ENCODE results near the gene SCAPER.
"Not testable (repeated sequence)": the region's sequence is repeated elsewhere in the genome, so short reads cannot be mapped to it uniquely, and the experiment has no call there.

Gene SCAPER

DNA sequence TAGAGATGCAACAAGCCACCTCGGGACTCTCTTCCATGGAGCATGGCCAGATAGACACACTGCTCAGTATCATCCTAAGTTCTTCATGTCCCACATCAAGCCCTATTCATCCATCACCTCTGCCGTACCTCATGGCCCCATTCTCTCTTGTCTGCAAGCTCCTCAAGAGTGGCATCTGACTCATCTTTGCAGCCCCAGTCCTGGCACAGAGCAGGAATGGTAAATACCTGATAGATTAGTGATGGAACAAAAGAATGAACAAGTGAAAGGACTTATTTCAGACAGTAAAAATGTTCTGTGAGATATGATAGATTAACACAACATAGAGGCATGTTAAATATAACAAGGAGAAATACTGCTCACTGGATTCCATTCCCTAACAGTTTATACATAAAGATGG is 392.2 kb downstream of the SCAPER start:
- Histone ChIP-seq H3K4me3 (ENCODE audit: low read length) (no peak overlapping the region), H3K9me3 (ENCODE audit: control insufficient read depth, low read length) (no peaks in the 10 kb centered on the region), H3K36me3 (ENCODE audit: control insufficient read depth, insufficient read depth, low read length, severe bottlenecking) (no peaks in the 10 kb centered on the region), H3K9ac (ENCODE audit: low read length) (no peak overlapping the region), H3K27me3 (replicated peaks; ENCODE audit: control insufficient read depth, insufficient read depth, low read length) (no peaks in the 10 kb centered on the region), H3K4me1 (ENCODE audit: control insufficient read depth, insufficient read depth, low read length) (no peaks in the 10 kb centered on the region)
- DNase-seq (ENCODE audit: low read depth) = peak; percentile 6

DNA sequence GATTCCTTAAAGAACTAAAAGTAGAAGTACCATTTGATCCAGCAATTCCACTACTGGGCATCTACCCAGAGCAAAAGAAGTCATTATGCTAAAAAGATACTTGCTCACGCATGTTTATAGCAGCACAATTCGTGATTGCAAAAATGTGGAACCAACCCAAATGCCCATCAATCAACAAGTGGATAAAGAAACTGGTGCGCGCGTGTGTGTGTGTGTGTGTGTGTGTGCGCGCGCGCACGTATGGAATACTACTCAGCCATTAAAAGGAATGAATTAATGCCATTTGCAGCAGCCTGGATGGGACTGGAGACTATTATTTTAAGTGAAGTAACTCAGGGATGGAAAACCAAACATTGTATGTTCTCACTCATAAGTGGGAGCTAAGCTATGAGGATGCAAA is 394.5 kb downstream of the SCAPER start:
- not testable (repeated sequence) for H3K4me3 ChIP-seq (ENCODE audit: low read length); H3K9me3 ChIP-seq (ENCODE audit: control insufficient read depth, low read length); H3K27me3 ChIP-seq (replicated peaks; ENCODE audit: control insufficient read depth, insufficient read depth, low read length); H3K9ac ChIP-seq (ENCODE audit: low read length); H3K4me1 ChIP-seq (ENCODE audit: control insufficient read depth, insufficient read depth, low read length); H3K36me3 ChIP-seq (ENCODE audit: control insufficient read depth, insufficient read depth, low read length, severe bottlenecking); DNase-seq (ENCODE audit: low read depth)

DNA sequence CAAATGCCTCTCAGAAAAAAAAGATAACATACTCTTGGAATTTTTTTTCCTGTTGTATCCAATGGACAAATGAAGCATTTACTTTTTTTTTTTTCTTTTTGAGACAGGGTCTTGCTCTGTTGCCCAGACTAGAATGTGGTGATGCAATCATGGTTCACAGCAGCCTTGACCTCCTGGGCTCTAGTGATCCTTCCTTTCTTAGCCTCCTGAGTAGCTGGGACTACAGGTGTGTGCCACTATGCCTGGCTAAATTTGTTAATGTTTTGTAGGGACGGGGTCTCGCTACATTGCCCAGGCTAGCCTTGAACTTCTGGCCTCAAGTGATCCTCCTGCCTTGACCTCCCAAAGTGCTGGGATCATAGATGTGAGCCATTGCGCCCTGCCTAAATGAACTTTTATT is 401.3 kb downstream of the SCAPER start:
- no peak for DNase-seq (ENCODE audit: low read depth)
- Histone ChIP-seq H3K4me3 (ENCODE audit: low read length) (no peak overlapping the region), H3K9ac (ENCODE audit: low read length) (no peak overlapping the region), H3K9me3 (ENCODE audit: control insufficient read depth, low read length) (no peaks in the 10 kb centered on the region), H3K4me1 (ENCODE audit: control insufficient read depth, insufficient read depth, low read length) (peaks cover 6% of the 10 kb centered on the region), H3K36me3 (ENCODE audit: control insufficient read depth, insufficient read depth, low read length, severe bottlenecking) (no peaks in the 10 kb centered on the region), H3K27me3 (replicated peaks; ENCODE audit: control insufficient read depth, insufficient read depth, low read length) (no peaks in the 10 kb centered on the region)

DNA sequence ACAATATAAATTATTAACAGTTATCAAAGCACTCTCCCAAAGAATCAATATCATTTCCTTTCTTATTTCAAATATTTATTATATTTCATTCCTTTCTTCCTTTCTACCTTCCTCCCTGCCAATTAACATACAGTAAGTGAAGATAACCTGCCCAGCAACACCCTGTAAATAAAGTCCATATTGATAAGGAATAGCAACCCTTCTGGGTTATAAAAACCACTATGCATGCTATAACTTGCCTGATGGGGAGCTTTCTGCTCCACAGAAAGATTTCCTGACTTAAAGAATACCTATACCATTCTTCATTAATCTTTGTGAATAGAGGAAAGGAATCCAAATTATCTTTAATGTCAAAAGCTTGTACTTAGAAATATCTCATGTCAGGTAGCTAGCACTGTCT is 402.0 kb downstream of the SCAPER start:
- Histone ChIP-seq H3K4me3 (ENCODE audit: low read length) (no peak overlapping the region), H3K9ac (ENCODE audit: low read length) (no peak overlapping the region), H3K27me3 (replicated peaks; ENCODE audit: control insufficient read depth, insufficient read depth, low read length) (no peaks in the 10 kb centered on the region), H3K9me3 (ENCODE audit: control insufficient read depth, low read length) (no peaks in the 10 kb centered on the region), H3K36me3 (ENCODE audit: control insufficient read depth, insufficient read depth, low read length, severe bottlenecking) (no peaks in the 10 kb centered on the region), H3K4me1 (ENCODE audit: control insufficient read depth, insufficient read depth, low read length) (peaks cover 6% of the 10 kb centered on the region)
- DNase-seq (ENCODE audit: low read depth) = no peak

DNA sequence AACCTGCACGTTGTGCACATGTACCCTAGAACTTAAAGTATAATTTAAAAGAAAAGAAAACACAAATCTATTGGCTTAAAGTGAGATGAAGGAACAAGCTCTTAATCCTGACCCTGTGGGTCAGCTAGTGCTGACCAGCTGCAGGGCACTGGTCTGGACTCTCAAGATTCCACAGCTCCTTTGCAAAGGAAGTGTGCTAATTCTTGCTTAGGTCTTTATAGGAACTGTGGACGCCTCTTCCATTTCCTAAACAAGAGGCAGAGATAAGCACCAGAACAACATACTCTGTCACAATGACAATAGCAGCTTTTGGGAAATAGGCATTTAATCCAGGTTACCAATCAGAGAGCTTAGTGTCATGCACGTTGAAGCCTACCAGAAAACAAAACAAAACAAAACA is 402.5 kb downstream of the SCAPER start:
- no peaks in the 10 kb centered on the region for H3K27me3 ChIP-seq (replicated peaks; ENCODE audit: control insufficient read depth, insufficient read depth, low read length)

DNA sequence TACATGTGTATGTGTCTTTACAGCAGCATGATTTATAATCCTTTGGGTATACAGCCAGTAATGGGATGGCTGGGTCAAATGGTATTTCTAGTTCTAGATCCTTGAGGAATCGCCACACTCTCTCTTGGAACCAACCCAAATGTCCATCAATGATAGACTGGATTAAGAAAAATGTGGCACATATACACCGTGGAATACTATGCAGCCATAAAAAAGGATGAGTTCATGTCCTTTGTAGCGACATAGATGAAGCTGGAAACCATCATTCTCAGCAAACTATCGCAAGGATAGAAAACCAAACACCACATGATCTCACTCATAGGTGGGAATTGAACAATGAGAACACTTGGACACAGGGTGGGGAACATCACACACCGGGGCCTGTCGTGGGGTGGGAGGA is 403.0 kb downstream of the SCAPER start:
- not testable (repeated sequence) for H3K27me3 ChIP-seq (replicated peaks; ENCODE audit: control insufficient read depth, insufficient read depth, low read length); H3K4me3 ChIP-seq (ENCODE audit: low read length); H3K9me3 ChIP-seq (ENCODE audit: control insufficient read depth, low read length); H3K9ac ChIP-seq (ENCODE audit: low read length); H3K4me1 ChIP-seq (ENCODE audit: control insufficient read depth, insufficient read depth, low read length); H3K36me3 ChIP-seq (ENCODE audit: control insufficient read depth, insufficient read depth, low read length, severe bottlenecking); DNase-seq (ENCODE audit: low read depth)

More for the DNA sequence above, 402.5 kb downstream of the SCAPER start:
- Histone ChIP-seq H3K4me1 (ENCODE audit: control insufficient read depth, insufficient read depth, low read length) (peaks cover 6% of the 10 kb centered on the region), H3K36me3 (ENCODE audit: control insufficient read depth, insufficient read depth, low read length, severe bottlenecking) (no peaks in the 10 kb centered on the region), H3K9ac (ENCODE audit: low read length) (no peak overlapping the region), H3K4me3 (ENCODE audit: low read length) (no peak overlapping the region), H3K9me3 (ENCODE audit: control insufficient read depth, low read length) (no peaks in the 10 kb centered on the region)
- no peak for DNase-seq (ENCODE audit: low read depth)

DNA sequence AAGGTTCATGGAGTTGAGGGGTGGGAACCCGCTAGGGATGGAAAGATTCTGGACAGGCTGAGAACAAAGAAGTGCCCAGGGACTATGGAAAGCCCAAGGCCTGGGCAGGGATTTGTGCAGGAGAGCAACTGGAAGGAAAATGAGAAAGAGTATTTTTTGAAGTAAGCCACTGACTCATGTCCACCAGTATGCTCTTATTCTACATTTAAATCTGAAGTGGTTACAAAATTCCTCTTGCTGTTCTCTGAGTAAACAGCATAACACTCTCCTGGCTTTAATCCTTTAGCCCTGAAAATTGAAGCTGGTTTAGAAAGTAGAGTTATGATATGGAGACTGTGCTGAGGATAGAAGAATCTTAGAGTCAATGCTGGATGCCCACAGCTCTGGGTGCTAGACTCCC is 403.4 kb downstream of the SCAPER start:
- Histone ChIP-seq H3K27me3 (replicated peaks; ENCODE audit: control insufficient read depth, insufficient read depth, low read length) (no peaks in the 10 kb centered on the region), H3K9ac (ENCODE audit: low read length) (no peak overlapping the region), H3K36me3 (ENCODE audit: control insufficient read depth, insufficient read depth, low read length, severe bottlenecking) (no peaks in the 10 kb centered on the region), H3K4me3 (ENCODE audit: low read length) (no peak overlapping the region), H3K9me3 (ENCODE audit: control insufficient read depth, low read length) (no peaks in the 10 kb centered on the region), H3K4me1 (ENCODE audit: control insufficient read depth, insufficient read depth, low read length) (peaks cover 6% of the 10 kb centered on the region)
- DNase-seq (ENCODE audit: low read depth) = peak; percentile 44

DNA sequence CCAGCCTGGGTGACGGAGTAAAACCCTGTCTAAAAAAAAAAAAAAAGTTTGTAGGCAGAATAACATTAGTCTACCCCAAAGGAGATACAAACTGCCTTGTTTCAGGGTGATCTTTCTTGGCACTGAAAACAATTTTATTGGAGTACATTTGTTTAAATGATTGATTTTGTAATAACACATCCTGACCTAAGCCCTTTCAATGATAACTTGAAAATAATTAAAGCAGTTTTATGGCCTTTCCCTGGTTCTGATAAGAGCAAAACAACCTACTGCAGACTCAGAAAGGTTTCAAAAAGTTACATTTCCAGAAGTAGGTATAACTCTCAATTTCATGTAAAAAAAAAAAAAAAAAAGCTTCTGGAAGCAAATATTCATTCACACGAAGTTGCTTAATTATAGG is 404.1 kb downstream of the SCAPER start:
- Histone ChIP-seq H3K36me3 (ENCODE audit: control insufficient read depth, insufficient read depth, low read length, severe bottlenecking) (no peaks in the 10 kb centered on the region), H3K4me3 (ENCODE audit: low read length) (no peak overlapping the region), H3K27me3 (replicated peaks; ENCODE audit: control insufficient read depth, insufficient read depth, low read length) (no peaks in the 10 kb centered on the region), H3K9ac (ENCODE audit: low read length) (no peak overlapping the region), H3K9me3 (ENCODE audit: control insufficient read depth, low read length) (no peaks in the 10 kb centered on the region), H3K4me1 (ENCODE audit: control insufficient read depth, insufficient read depth, low read length) (peaks cover 6% of the 10 kb centered on the region)
- no peak for DNase-seq (ENCODE audit: low read depth)

DNA sequence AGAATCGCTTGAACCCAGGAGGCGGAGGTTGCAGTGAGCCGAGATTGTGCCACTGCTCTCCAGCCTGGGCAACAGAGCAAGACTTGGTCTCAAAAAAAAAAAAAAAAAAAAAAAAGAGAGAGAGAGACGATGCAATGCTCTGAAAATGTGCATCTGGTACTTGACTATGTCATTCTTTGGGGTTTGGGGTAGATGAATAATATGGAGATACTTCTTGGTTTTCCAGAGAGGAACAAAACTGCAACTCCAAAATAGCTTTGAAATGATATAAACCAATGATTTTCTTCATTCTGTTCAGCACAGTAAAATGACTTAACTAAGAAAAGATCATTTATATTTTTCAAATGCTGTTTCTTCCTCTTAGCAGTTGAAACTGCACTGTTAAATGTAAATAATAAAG is 409.7 kb downstream of the SCAPER start:
- Histone ChIP-seq H3K9me3 (ENCODE audit: control insufficient read depth, low read length) (no peaks in the 10 kb centered on the region), H3K27me3 (replicated peaks; ENCODE audit: control insufficient read depth, insufficient read depth, low read length) (no peaks in the 10 kb centered on the region), H3K4me1 (ENCODE audit: control insufficient read depth, insufficient read depth, low read length) (no peaks in the 10 kb centered on the region), H3K9ac (ENCODE audit: low read length) (no peak overlapping the region), H3K4me3 (ENCODE audit: low read length) (no peak overlapping the region), H3K36me3 (ENCODE audit: control insufficient read depth, insufficient read depth, low read length, severe bottlenecking) (no peaks in the 10 kb centered on the region)
- DNase-seq (ENCODE audit: low read depth) = peak; percentile 22

DNA sequence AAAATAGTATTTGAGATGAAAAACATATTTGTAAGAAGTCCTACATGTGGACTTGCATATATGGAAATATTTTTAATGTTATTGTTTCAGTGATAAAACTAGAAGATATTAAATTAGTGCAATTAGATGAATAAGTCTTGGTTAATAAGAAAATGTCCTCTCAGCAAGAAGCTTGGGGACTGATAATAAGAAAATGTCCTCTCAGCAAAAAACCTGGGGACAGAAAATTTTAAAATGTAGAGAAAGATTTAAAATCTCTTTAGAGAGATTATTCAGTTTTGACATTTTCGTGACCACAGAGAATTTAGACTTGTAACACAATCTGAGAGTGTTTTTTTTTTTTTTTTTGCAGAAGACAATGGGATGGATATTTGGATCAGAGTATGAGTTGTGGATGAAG is 412.6 kb downstream of the SCAPER start:
- DNase-seq (ENCODE audit: low read depth) = no peak
- no peak overlapping the region for H3K9ac ChIP-seq (ENCODE audit: low read length)
- H3K36me3 ChIP-seq (ENCODE audit: control insufficient read depth, insufficient read depth, low read length, severe bottlenecking) = no peaks in the 10 kb centered on the region
- H3K9me3 ChIP-seq (ENCODE audit: control insufficient read depth, low read length) = no peaks in the 10 kb centered on the region
- H3K4me1 ChIP-seq (ENCODE audit: control insufficient read depth, insufficient read depth, low read length) = no peaks in the 10 kb centered on the region
- H3K4me3 ChIP-seq (ENCODE audit: low read length) = no peak overlapping the region
- no peaks in the 10 kb centered on the region for H3K27me3 ChIP-seq (replicated peaks; ENCODE audit: control insufficient read depth, insufficient read depth, low read length)

DNA sequence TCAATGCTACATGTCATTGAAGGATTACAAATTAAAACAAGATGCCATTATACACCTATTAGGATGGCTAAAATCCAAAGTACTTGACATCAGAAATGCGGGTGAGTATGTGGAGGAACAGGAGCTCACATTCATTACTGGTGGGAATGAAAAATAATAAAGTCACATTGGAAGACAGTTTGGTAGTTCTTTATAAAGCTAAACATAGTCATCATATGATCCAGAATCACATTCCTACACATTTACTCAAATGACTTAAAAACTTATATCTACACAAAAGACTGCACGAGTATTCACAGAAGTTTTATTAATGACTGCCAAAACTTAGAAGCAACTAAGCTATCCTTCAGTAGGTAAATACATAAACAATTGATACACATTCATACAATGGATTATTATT is 421.4 kb downstream of the SCAPER start:
- Histone ChIP-seq H3K36me3 (ENCODE audit: control insufficient read depth, insufficient read depth, low read length, severe bottlenecking) (no peaks in the 10 kb centered on the region), H3K27me3 (replicated peaks; ENCODE audit: control insufficient read depth, insufficient read depth, low read length) (no peaks in the 10 kb centered on the region), H3K4me3 (ENCODE audit: low read length) (no peak overlapping the region), H3K9ac (ENCODE audit: low read length) (no peak overlapping the region), H3K9me3 (ENCODE audit: control insufficient read depth, low read length) (no peaks in the 10 kb centered on the region), H3K4me1 (ENCODE audit: control insufficient read depth, insufficient read depth, low read length) (no peaks in the 10 kb centered on the region)
- no peak for DNase-seq (ENCODE audit: low read depth)

DNA sequence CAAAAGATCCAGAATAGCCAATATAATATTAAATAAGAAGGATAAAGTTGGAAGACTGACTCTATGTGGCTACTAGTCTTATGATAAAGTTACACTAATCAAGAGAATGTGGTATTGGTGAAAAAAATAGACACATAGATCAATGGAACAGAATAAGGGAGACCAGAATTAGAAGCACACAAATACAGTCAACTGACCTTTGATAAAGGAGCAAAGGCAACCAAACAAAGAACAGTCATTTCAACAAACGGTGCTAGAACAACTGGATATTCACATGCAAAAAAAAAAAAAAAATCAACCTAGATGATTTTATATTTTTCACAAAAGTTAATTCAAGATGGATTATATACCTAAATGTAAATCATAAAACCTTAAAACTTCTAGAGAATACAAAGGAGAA is 422.1 kb downstream of the SCAPER start:
- no peaks in the 10 kb centered on the region for H3K27me3 ChIP-seq (replicated peaks; ENCODE audit: control insufficient read depth, insufficient read depth, low read length)
- H3K4me3 ChIP-seq (ENCODE audit: low read length) = no peak overlapping the region
- H3K4me1 ChIP-seq (ENCODE audit: control insufficient read depth, insufficient read depth, low read length) = no peaks in the 10 kb centered on the region
- H3K9ac ChIP-seq (ENCODE audit: low read length) = no peak overlapping the region
- DNase-seq (ENCODE audit: low read depth) = no peak
- no peaks in the 10 kb centered on the region for H3K9me3 ChIP-seq (ENCODE audit: control insufficient read depth, low read length)
- H3K36me3 ChIP-seq (ENCODE audit: control insufficient read depth, insufficient read depth, low read length, severe bottlenecking) = no peaks in the 10 kb centered on the region
